ENCODE results near the gene HMCN2. TPM values are rescaled to one million over a fixed set of nuclear protein-coding genes. Genes with fewer than 3 reads are reported as not detected.

Gene HMCN2
- total RNA-seq, 2 experiments from 2014 or later = not detected

- H3K4me1 ChIP-seq (ENCODE audit: insufficient read depth, low read length, poor library complexity, severe bottlenecking) = no peaks in the 10 kb centered on the region
- no peaks in the 10 kb centered on the region for H3K79me2 ChIP-seq (ENCODE audit: insufficient read depth, low read depth, low read length)
- no peaks in the 10 kb centered on the region for H3K36me3 ChIP-seq (ENCODE audit: insufficient read depth, low read length)
- intact Hi-C loops (cut with micrococcal nuclease; ENCODE audit: unreplicated experiment) = no loop called here
- H3K27ac ChIP-seq (ENCODE audit: low read depth, low read length, poor library complexity, severe bottlenecking) = no peak overlapping the region
- no peaks in the 10 kb centered on the region for H3K9me2 ChIP-seq (ENCODE audit: insufficient read depth, low read length)
- H3K9me3 ChIP-seq (ENCODE audit: low read length) = no peaks in the 10 kb centered on the region
- TF ChIP-seq EZH2phosphoT487 (IDR thresholded peaks at IDR 0.05; ENCODE audit: borderline replicate concordance, low read depth, low read length) = no peak
- TF ChIP-seq CTCF (conservative IDR thresholded peaks at IDR 0.05; ENCODE audit: low read length) = no peak
- no peak overlapping the region for H2AFZ ChIP-seq (ENCODE audit: low read length)
- no TSS peak for BruUV-seq (replicated peaks)
- ChIA-PET POLR2A (no interaction called here), CTCF (ENCODE audit: unreplicated experiment) (no interaction called here)
- H3K4me3 ChIP-seq (ENCODE audit: low read depth, low read length, poor library complexity, severe bottlenecking) = no peak overlapping the region
- DNase-seq (ENCODE audit: low spot score) = no peak
- H4K20me1 ChIP-seq (ENCODE audit: insufficient read depth, low read length) = no peaks in the 10 kb centered on the region
- no peak overlapping the region for H3K4me2 ChIP-seq (ENCODE audit: low read length)
Observed at GRCh38 chr9:130379649-130379970, 114.0 kb downstream of the HMCN2 start.

- Histone ChIP-seq H3K36me3 (ENCODE audit: insufficient read depth, low read length) (no peaks in the 10 kb centered on the region), H3K79me2 (ENCODE audit: insufficient read depth, low read depth, low read length) (no peaks in the 10 kb centered on the region), H2AFZ (ENCODE audit: low read length) (no peak overlapping the region), H3K4me2 (ENCODE audit: low read length) (no peak overlapping the region), H3K4me3 (ENCODE audit: low read depth, low read length, poor library complexity, severe bottlenecking) (no peak overlapping the region), H3K9me3 (ENCODE audit: low read length) (no peaks in the 10 kb centered on the region), H3K9me2 (ENCODE audit: insufficient read depth, low read length) (no peaks in the 10 kb centered on the region), H3K27ac (ENCODE audit: low read depth, low read length, poor library complexity, severe bottlenecking) (no peak overlapping the region), H4K20me1 (ENCODE audit: insufficient read depth, low read length) (no peaks in the 10 kb centered on the region), H3K4me1 (ENCODE audit: insufficient read depth, low read length, poor library complexity, severe bottlenecking) (no peaks in the 10 kb centered on the region)
- ChIA-PET POLR2A (no interaction called here), CTCF (ENCODE audit: unreplicated experiment) (no interaction called here)
- TF ChIP-seq EZH2phosphoT487 (IDR thresholded peaks at IDR 0.05; ENCODE audit: borderline replicate concordance, low read depth, low read length) = no peak
- no peak for TF ChIP-seq CTCF (conservative IDR thresholded peaks at IDR 0.05; ENCODE audit: low read length)
- intact Hi-C loops (cut with micrococcal nuclease; ENCODE audit: unreplicated experiment) = no loop called here
- no peak for DNase-seq (ENCODE audit: low spot score)
- BruUV-seq (replicated peaks) = no TSS peak
Observed at GRCh38 chr9:130380920-130381469, 115.4 kb downstream of the HMCN2 start.

GRCh38 chr9:130381660-130382059 is 116.1 kb downstream of the HMCN2 start:
- H3K9me2 ChIP-seq (ENCODE audit: insufficient read depth, low read length) = no peaks in the 10 kb centered on the region
- H3K4me2 ChIP-seq (ENCODE audit: low read length) = no peak overlapping the region
- H3K36me3 ChIP-seq (ENCODE audit: insufficient read depth, low read length) = no peaks in the 10 kb centered on the region
- no peaks in the 10 kb centered on the region for H3K4me1 ChIP-seq (ENCODE audit: insufficient read depth, low read length, poor library complexity, severe bottlenecking)
- no peak overlapping the region for H2AFZ ChIP-seq (ENCODE audit: low read length)
- ChIA-PET POLR2A (no interaction called here), CTCF (ENCODE audit: unreplicated experiment) (no interaction called here)
- H4K20me1 ChIP-seq (ENCODE audit: insufficient read depth, low read length) = no peaks in the 10 kb centered on the region
- no peak for DNase-seq (ENCODE audit: low spot score)
- no peak overlapping the region for H3K4me3 ChIP-seq (ENCODE audit: low read depth, low read length, poor library complexity, severe bottlenecking)
- intact Hi-C loops (cut with micrococcal nuclease; ENCODE audit: unreplicated experiment) = no loop called here
- TF ChIP-seq CTCF (conservative IDR thresholded peaks at IDR 0.05; ENCODE audit: low read length) (no peak), EZH2phosphoT487 (IDR thresholded peaks at IDR 0.05; ENCODE audit: borderline replicate concordance, low read depth, low read length) (no peak)
- no peaks in the 10 kb centered on the region for H3K9me3 ChIP-seq (ENCODE audit: low read length)
- H3K27ac ChIP-seq (ENCODE audit: low read depth, low read length, poor library complexity, severe bottlenecking) = no peak overlapping the region
- no TSS peak for BruUV-seq (replicated peaks)
- no peaks in the 10 kb centered on the region for H3K79me2 ChIP-seq (ENCODE audit: insufficient read depth, low read depth, low read length)

Measured in OCI-LY7 (cell line).